HK-2 (cell line): Measurements from ENCODE around the gene ATL3.
"Not testable (repeated sequence)": the region's sequence is repeated elsewhere in the genome, so short reads cannot be mapped to it uniquely, and the experiment has no call there.

Experiments used
- DNase-seq: peaks from one replicate; pipeline ENCODE4 v3.0.0-alpha.2; 2018; ENCODE audit not compliant: unreplicated experiment

The ATL3 gene

DNA sequence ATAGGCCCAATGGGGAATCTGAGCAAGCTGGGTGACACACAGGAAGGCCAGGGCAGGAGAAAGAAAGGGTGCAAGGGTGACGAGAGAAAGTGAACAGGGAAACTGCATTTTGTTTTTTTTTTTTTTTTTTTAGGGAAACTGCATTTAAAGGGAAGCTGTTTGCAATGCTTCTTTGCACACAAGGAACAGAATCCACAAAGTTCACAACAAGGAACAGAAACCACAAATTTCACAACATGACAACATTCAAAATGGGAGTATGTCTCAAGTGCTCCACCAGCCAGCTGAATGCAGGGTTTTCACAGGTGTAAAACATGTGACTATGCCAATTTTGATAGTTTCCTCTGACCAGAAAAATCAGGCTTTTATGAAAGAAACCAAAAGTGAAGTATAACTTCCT is 50.1 kb downstream of the ATL3 start:
- DNase-seq: no peak

DNA sequence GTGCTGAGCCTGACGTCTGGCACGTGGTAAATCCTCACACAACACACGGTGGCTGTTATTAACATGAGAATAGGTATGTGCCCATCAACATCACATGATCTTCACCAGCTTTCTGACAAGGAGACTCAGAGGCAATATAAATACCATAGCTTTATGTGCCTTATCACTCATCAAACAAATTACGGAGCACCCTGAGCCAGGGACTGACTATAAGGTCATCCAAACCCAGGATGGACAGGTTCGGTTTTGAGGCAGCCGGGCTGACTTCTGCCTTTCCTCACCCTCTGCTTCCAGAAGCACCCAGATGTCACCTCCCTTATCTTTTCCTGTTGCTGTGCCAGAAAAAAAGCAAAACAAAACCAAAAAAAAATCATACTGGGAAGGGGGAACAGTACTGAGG is 51.2 kb downstream of the ATL3 start:
- no peak for DNase-seq

DNA sequence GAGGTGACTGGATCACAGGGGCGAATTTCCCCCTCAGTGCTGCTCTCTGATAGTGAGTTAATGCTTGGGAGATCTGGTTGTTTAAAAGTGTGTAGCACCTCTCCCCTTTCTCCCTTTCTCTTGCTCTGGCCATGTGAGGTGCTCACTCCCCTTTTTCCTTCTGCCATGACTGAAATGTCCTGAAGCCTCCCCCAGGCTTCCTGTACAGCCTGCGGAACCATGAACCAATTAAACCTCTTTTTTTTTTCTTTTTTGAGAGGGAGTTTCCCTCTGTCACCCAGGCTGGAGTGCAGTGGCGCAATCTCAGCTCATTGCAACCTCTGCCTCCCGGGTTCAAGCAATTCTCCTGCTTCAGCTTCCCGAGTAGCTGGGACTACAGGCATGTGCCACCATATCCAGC is 53.5 kb downstream of the ATL3 start:
- not testable (repeated sequence) for DNase-seq

DNA sequence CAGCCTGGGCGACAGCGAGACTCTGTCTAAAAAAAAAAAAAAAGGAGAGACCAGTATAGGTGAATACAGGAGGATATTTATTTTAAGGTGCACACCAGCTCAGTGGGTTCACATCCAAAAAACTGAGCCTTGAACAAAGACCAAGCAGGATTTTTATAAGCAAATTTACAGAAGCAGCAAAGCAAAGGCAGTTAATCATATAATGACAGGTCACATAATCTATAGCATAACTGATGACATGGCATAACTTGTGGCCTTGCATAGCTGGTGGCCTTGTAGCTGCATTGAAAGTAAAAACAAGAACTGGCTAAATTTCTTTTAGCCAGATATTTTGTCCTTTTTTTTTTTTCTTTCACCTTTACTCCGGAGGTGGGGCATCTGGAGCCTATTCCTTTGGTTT is 54.2 kb downstream of the ATL3 start:
- no peak for DNase-seq

DNA sequence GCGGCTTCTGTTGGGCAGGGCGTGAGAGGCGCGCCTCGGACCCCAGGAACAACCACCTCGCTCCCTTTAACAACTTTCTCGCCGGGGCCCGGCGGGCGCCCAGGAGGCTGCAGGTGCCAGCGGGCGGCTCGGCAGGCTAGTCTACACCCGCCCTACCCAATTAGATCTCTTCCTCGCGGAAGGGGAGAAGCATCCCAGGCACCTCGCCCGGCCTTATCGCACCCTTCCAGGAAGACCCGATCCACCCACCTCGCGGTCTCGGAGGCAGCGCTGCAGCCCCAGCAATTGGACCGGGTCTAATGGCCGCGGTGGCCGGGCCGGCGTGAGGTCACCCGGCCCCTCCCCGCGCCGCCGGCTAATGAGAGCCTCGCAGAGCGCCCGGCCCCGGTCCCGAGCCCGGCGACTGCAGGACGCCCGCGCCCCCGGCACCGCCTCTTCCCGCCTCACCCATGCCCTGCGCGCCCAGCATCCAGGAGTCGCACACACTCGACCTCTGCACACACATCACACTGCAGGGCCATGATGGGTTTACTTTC is 57.0 kb downstream of the ATL3 start, which contains the start of gene PLAAT3:
TSS of gene PLAAT3 (minus strand) at position 298 of the 536 bp plus-strand sequence. CDS start 419 bp downstream, outside the sequence.
- peak; percentile 68 for DNase-seq

DNA sequence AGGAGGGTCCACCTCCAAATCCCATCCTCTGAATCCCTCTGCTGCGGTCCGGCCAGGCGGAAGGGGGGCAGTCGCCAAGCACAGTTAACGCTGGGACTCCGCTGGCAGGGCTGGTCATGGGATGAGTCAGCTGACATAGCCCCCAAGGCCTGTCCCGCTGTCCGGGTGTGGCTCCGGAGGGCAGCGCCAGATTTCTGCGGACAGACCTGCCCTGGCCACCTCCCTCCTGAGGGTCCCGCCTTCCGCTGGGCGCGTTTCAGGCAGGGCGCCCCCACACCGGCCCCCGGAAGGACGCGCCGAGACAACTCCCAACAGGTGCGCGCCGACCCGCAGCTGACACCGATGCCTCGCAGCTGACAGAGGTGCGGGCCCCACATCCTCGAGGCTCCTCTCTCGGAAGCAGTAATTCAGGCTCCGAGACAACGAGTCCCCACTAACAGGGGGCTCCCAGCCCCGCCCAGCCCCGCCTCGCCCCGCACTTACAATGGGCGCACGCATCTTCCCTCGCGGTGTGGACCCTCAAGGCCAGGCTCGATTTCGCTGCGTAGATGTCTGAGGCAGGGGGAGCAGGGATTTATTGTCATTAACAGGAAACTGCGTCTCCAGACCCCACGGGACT is 57.5 kb downstream of the ATL3 start:
- DNase-seq: peak; percentile 41

DNA sequence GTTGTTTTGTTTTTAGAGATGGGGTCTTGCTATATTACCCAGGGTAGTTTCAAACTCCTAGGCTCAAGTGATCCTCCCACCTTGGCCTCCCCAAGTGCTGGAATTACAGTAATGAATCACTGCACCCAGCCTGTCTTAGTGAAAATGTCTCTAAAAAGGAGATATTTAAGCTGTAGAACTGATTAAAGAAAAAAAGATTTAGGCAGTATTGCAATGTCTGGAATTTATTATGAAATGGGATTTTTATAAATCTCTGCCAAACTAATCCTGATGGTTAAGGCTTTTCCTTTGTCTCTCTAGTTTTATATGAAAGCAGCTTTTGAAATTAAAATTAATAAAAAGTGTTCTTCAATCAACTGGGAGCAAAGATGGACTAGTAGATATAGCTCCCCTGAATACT is 59.0 kb downstream of the ATL3 start:
- DNase-seq: no peak

DNA sequence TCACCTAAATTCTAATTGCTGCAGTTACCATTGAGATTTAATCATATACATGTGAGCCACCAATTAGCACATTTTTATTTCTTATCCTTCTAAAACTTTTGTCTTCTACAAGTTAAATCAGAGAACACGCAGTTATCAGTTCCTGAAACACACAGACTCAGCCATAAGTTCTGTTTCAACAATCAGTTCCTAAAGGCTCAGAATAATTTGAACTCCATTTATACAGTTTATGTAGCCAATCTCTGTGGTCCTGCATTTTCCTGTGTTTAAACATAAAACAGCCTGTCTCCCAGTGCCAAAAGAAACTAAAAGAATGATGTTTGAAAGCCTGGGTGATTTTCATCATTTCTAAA is 59.8 kb downstream of the ATL3 start:
- no peak for DNase-seq

DNA sequence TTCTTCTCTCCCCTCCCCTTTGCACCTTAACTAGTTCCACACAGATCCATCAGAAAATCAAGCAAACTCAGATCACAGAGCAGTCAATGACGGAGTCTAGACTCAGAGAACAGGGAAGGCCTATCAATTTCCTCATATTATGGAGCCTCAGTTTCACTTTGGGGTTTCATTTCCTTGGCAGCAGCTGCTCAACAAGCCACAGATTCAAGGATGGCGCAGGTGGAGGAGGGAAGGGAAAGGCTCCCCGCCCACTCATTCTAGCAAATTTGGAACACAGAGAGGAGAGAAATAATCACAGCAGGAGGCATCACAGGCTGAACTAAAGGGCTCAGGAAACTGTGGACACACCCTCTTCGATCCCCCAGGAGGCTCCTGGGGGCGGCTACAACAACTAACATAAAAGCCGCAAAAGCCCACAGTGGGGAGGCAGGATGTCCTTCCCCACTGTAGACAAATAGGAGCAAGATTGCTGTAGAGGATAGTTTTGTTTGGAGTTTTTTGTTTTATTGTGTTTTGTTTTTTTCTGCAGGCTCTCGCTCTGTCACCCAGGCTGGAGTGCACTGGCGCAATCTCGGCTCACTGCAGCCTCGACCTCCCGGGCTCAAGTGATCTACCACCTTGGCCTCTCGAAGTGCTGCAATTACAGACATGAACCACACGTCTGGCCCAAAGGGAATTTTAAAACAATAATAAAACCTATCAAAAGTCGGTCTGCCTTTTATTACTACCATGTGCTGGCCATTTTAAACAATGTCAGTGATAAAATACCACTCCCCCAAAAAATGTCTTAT is 60.4 kb downstream of the ATL3 start:
- no peak for DNase-seq

DNA sequence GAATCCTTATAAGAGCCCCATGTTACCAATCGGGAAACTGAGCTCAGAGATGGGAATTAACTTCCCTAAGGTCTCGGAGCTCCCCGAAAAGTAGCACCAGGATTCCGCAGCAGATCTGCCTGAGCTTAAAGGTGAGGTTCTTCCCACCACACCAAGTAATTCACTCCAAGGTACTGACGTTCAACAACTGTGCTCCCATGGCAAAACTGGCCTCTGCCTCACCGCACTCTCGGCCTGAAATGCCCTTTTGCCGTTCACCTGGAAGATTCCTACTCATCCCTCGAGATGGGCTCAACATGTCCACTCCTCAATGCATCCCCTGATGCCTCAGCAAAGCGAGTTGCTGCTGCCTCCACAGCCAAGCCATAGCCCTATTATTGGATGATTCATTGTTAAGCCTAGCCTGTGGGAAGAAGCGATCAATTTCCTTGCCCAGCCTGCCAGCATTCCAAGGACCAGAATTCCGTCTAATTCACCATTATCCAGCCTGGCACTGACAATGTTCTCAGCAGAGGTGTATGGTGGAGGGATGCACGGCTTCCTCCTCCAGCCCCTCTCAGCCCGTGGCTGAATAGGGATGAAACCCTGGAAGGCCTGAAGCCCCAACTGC is 61.1 kb downstream of the ATL3 start:
- no peak for DNase-seq

DNA sequence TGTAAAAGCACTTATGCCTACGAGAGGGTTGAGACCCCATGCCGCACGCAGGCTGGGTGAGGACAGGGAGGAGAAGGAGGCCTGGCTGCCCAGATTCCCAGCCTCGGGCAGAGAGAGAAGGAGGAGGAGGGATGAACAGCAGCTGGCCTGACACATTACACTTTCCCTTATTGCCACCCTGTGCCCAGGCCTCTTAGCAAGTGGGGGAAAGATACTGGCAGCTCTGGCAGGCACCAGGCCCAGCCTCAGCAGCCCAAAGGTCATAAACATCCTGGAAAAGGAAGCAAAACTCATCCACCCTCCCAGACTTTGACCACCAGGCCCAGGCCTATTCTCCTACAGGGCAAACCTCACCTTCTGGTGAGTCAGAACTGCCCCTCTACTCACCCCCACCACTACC is 61.6 kb downstream of the ATL3 start:
- no peak for DNase-seq

DNA sequence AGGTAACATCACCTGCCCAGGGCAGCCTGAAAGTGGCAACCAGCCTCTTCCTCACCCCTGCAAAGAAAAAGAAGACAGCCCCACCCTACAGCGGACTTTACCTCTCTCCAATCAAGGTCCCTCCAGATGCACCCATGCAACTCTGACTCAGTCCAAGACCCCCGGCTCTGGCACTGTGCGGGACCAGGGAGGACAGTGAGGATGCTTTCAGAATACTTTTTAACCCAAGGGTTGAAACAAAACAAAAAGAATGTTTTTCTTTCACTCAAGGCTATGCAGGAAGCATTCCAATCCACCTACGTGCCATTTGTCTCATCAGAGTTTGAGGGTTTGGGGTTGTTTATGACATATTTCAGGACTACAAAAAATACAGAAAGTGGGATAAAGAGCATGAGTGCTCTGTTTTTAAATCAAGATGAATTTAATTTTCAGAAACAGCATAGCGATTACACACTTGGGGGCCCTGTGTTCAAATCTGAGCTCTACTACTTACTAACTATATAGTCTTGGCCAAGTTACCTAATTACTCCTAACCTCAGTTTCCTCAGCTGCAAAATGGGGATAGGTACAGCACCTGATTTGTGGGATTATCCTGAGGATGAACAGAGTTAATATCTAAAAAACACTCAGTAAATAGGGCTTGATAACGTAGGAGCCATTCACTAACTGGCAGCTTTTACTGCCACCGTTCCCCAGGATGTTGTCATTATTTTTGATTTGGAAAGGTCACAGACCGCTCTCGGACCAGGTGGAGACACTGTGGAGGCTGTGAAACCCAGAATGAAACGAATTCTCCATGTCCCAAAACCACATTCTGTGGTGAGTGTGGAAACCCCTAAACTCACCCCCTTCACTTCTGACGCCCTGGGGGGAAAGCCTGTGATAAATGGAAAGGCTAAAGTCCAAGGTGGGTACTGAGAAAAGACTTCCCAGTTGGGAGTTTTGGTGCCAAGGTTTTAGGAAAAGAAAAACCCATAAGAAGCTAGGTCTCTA is 62.5 kb downstream of the ATL3 start:
- no peak for DNase-seq

DNA sequence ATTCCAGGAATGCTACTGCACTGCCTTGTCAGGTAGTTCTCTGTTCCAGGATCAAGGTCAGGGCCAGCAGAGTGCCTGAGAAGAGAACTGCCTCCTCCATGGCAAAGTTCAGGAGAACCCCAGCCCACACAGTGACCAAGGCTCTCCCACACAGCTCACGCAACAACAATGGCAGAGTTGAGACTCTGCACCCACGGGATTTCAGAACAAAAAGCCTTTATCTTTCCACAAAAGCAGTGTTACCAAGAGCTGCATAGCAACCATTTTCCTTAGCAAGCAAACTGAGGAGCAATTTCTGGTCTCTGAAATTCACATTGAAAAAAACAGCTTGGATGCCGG is 68.0 kb downstream of the ATL3 start:
- DNase-seq: no peak

DNA sequence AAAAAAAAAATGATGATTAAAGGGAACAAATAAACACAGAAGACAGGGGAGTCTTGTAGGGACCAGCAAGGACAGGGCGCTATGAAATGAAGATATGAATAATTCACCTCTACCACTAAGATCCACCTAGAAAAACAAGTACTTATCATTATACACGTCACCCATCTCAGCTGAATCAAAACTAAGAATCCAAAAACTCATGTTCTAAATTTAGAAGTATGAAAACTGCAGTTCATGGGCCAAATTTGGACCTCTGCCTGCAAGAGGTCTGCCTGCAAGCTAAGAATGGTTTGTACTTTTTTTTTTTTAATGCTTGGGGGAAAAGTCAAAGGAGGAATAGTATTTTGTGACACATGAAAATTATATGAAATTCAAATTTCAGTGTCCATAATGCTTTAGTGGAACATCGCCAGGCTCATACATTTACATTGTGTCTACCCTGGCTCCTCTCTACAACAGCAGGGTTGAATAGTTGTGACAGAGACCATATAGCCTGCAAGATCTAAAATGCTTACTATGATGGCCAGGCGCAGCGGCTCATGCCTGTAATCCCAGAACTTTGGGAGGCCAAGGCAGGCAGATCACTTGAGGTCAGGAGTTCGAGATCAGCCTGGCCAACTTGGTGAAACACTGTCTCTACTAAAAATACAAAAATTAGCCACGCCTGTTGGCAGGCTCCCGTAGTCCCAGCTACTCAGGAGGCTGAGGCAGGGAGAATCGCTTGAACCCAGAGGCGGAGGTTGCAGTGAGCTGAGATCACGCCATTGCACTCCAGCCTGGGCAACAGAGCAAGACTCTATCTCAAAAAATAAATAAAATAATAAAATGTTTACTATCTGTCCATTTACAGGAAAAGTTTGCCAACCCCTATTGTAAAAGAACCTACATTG is 68.6 kb downstream of the ATL3 start:
- not testable (repeated sequence) for DNase-seq

DNA sequence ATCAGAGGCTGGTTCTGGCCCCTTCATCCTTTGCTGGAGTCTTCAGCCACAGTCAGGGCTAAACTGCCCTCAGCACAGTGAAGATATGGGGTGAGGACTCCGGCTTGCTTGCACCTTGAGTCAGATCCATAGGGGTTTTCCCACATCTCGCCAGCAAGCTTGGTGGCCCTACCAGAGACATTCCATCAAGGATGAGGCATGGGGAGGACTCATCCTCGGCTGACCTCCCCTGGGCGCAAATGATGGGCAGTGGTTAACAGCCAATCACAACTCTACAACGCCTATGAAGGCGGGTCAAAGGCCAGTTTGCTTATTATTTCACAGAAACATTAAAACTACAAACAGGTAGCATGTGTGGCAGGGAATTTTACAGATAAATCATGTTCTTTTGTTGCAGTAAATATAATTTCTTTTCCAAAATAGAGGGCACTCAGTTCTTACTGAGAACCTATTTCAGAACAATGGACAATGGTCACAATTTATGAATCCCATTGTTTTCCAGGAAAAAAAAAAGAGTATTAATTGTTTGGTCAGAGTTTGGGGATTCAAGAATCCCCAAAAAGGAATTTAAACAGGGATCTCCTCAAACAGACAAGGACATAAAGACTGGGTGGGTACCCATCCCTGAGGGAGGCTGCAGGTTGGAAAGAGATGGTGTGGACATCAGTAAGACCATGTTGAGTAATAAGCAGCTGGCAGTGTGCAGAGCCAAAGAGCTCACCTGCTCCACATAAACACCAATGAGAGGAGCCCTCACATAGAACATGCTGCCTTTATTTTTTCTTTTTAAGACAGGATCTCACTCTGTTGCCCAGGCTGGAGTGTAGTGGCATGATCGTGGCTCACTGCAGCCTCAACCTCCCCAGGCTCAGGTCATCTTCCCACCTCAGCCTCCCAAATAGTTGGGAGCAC is 71.7 kb downstream of the ATL3 start:
- peak; percentile 81 for DNase-seq

DNA sequence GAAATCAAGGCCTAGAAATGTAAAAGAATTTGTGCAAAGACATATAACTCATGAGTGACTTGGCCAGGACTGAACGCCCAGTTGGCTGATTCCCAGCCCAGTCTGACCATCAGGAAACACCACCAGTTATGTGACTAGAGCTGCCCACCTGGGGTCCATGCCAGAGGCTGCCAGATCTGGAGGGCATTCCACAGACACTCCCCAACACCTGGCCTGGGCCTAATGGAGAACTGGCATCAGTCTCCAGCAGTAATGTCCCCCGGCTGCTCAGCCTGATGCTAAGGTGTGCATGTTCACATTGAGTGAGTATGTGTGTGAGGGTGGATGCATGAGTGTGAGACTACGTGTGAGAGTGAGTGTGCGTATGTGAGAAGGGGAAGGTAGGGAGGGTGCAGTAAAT is 72.6 kb downstream of the ATL3 start:
- no peak for DNase-seq

DNA sequence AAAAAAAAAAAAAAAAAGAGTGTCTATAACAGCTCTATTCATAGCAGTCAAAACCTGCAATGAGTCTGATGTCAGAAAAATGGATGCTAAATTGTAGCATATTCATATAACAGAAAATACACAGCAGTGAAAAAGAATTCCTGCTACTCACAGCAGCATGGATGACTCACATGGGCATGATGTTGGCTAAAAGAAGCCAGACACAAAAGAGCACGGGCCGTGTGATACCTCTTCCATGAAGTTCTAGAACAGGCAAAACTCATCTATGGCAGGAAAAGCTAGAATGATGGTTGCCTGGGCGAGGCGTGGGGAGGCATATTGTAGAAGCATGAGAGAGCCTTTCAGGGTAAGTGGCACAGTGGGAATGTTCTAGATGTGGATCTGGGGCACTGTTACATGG is 75.9 kb downstream of the ATL3 start:
- no peak for DNase-seq

DNA sequence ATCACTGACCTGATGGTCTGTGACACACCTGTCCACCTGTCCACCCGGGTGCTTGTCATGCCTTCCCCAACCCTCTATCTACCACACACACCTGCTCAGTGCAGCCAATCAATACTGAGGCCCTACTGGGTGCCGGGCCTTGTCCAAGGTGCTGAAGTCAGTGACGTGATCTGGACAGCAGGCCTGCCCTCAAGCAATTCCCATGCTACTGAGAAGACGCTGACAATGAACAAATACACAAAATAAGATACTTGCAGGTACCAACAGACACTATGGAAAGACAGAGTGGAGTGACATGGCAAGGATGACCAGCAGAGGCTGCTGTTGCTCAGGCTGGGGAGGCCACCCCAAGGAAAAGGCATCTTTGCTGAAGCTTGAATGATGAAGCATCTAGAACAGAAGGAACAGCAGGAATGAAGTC is 78.2 kb downstream of the ATL3 start:
- DNase-seq: no peak

DNA sequence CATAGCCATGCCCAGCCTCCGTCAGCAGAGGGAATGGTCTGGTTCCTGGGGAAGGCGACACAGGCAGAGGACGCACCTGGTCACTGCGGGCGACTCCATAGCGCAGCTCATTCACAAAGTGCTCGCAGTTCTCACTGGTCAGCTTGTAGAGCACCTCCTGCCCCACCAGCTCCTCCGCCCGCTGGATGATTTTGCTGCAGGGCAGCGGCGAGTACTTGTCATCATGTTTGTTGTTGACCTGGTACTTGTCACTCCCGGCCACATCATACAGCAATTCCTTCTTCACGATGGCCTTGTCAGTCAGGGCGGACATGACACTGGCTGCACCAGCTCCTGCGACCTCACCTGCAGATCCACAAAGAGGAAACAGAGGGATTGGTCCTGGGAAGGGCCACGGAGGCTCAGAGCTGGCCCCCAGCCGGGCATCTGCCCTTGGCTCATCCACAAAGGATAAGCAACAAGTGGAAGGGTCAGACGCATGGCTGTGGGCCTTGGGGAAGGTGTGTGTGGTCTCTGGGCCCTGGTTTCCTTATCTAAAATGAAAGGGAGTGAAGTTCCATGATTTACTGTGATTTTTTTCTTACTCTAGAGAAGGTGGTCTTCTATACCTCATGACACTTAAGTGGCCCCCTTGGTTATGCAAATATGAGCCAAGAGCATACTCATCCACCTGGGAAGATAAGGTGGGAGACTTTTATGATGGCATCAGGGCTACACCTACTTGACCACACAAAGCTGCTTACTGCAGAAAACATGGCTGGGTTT is 81.0 kb downstream of the ATL3 start:
- no peak for DNase-seq
